HG02798 (cell line): ENCODE results near the gene MMD.

ENCODE experiments used
- ATAC-seq: cut with Tn5 transposase; IDR thresholded peaks from one replicate; pipeline ENCODE4 v1.9.1; 2021; ENCODE audit warnings: mild to moderate bottlenecking; ENCODE audit not compliant: unreplicated experiment, poor library complexity

The MMD gene

GRCh38 chr17:55356434-55357328 lies 65.0 kb downstream of the MMD start:
- peak; percentile 98 for ATAC-seq

DNA sequence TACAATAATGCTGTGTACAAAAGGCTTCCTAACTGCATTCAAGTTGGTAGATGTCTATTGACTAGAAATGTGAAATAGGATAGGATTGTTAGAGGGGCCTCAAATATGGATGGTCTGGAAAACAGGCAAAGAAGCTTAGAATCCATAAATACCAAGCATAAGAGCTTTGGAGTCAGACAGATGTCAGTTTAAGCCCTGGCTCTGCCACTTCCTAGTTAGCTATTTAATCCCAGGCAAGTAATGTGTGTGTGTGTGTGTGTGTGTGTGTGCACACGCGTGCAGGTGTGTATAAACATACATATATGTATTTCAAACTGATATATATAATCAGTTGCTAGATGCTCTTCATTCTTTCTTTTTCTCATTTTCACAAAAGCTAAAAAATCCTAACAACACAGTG lies 66.7 kb downstream of the MMD start:
- ATAC-seq = no peak

DNA sequence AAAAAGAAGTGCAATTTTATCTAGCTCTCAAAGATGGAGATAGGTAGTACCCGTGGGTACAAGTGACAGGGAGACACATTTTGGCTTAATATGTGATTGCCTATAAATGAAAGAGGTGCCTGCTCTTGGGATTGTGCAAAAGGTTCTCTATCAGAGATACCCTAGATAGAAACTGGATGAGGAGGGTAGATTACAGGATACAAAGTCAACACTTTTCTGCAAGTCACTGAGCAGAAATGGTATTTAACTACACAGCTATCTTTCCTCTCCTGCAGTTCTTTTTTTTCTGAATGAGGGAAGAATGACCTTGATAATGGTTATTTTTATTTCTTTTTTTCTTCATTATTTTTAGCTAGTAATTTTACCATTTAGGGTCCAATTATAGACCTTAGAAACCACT lies 67.6 kb downstream of the MMD start:
- ATAC-seq = no peak

DNA sequence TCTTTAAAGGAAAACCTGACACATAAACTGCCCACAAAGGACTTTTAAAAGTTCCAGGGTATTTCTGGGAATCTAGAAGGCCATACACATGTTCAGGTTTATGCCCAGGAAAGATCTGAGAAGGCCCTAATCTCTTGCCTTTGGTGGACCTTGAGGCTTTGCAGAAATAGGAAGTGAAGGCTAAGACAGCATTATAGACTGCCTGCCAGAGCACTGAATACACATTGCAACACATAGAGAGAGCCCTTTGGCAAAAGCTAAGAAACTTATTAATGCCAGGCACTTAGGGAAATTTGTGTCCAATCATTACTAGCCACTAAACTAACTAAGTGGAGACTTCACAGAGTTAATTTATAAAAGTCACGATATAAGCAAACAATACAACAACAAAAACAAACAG lies 70.4 kb downstream of the MMD start:
- ATAC-seq = no peak

DNA sequence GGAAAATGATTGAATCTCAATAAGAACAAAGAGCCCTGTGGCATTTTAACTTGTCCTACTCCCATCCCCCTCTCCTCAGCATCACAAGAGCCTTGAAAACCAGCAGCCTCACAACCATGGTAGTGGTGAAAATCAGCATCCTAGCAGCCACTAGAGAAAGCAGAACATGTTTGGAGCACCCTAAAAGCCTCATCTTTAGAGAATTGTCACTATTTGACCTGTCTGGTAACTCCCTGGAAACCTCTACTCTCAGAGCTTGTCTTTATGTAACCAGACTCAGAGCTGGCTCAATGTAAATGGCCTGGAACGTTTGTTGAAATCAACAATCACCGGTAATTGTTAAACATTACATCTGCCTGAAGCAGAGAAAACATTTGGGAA lies 70.8 kb downstream of the MMD start:
- no peak for ATAC-seq

DNA sequence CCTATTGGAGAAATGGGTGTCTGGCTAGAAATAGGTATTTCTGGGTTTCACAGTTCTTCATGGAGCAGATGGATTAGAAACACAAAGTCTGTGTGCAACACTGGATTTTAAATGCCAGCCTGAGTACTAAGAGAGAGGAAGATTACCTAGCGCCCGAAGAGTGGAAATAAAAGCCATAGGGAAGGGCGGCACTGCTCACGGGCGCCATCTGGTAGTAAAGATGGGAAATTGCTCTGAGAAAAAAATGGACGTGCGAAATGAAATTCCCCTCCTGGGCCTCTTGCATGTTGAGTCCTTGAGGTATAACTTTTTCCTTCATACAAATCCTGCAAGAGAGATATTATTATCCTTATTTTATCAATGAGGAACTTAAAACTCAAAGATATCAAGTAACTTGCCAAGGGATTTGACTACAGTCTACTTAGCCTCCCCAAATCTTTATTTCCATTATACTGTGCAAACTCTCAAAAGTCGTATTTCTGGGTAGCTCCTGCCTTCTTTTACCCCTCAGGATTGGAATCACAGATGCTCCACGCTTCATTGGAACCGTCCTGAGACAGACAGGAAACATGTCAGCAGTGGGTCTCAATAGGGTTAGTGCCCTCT lies 72.8 kb downstream of the MMD start:
- ATAC-seq = peak; percentile 62

- no peak for ATAC-seq
These were observed 74.3 kb downstream of the MMD start for GRCh38 chr17:55347341-55347740.

DNA sequence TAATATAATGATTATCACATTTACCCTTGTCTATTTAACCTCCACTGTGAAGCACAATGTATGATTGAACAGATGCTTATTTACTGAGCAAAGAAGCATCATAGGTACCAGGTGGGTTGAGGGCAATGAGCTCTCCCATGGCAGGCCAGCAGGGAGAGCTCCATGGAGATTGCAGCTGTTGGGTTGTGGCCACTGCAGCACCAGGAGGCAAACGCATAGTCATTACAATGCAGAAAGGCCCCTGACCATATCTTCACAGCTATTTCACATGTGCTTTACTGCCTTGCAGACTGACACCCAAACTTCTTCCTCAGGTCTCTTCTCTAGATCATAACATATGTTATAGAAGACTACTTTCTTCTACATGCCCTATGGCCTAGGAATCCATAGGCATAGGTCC lies 75.0 kb downstream of the MMD start:
- ATAC-seq = no peak

- no peak for ATAC-seq
These were observed 76.5 kb downstream of the MMD start for GRCh38 chr17:55345132-55345531.

DNA sequence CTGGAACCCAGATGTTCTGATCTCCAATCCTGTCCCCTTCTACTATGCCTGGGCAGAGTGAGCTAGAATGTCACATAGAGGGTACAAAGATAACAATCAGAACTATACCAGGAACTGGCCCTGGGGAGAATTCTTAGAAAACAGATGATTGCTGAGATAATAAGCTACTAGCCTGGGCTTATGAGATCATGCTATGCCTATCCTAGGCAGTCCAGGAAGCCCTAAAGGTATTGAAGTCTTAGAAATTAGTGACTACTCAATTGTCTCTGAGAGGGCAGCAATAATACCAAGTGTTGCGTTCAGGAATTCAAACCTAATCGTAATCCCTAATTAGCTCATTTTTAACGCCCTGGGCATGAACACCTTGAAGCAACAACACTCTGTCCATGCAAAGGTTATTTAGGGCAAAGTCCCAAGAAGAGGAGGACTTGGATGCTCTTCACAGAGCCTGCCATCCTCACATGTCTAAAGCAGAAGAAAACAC lies 77.1 kb downstream of the MMD start:
- ATAC-seq = no peak

DNA sequence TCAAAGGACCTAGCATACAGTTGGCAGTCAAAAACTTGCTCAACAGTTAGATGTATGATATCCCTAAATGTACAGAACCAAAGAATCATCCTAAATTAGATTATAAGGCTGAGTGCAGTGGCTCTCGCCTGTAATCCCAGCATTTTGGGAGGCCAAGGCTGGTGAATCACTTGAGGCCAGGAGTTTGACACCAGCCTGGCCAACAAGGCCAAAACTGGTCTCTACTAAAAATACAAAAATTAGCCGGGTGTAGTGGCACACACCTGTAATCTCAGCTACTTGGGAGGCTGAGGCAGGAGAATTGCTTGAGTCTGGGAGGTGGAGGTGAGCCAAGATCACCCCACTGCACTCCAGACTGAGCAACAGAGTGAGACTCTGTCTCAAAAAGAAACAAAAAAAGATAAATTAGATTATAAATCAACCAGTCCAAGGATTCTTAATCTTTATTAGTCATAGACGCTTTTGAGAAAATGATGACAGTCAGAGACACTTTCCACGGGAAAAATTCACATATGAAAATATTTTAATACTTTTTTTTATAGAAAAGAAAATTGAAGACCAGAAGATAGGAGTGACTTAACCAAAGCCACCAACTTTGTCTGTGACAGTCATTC lies 77.6 kb downstream of the MMD start:
- no peak for ATAC-seq

- ATAC-seq = no peak
These were observed 78.6 kb downstream of the MMD start for GRCh38 chr17:55342800-55343585.
